GM12891 (cell line): ENCODE data around the gene LRFN5.

Experiments
- PAX5 ChIP-seq: IDR thresholded peaks from 2 replicates; pipeline ENCODE4 v1.6.1; 2011; ENCODE audit warnings: low read length, moderate library complexity, mild to moderate bottlenecking; ENCODE audit not compliant: insufficient read depth, severe bottlenecking
- POLR2A ChIP-seq: IDR thresholded peaks from 2 replicates; pipeline ENCODE4 v1.6.1; 2011; ENCODE audit warnings: low read depth, low read length, control low read depth
- POLR2AphosphoS5 ChIP-seq: IDR thresholded peaks from 2 replicates; pipeline ENCODE4 v1.6.1; 2011; ENCODE audit warnings: low read depth, low read length, control low read depth
- TAF1 ChIP-seq: IDR thresholded peaks from 2 replicates; pipeline ENCODE4 v1.6.1; 2011; ENCODE audit warnings: low read depth, low read length, control low read depth

DNA sequence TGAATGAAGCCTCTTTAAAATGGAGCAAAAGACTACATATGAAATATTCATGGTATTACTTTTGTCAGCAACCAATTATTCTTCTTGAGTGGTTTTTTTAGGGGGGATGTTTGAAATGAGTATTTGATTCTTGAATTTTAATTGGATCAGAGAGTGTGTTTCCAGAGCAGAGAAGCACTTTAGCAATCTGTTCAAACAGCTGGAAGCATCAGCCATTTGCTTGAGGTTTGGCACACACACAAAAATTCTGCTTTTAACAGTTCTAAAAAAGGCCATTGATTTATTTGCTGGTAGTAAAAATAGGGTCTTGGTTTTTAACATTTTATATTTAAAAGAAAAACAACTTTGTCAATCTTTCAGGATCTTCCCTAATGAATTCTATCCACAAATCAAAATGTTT, 292.7 kb downstream of the LRFN5 start:
- TF ChIP-seq TAF1 (no peak), POLR2A (no peak), POLR2AphosphoS5 (no peak), PAX5 (no peak)
